H1 (cell line): ENCODE results near the gene DCUN1D4. TPM values are rescaled to one million over a fixed set of nuclear protein-coding genes. Genes with fewer than 3 reads are reported as not detected.

Source experiments
- CTCF ChIA-PET: fragments of 300-600 bp; sonication (Branson Sonifier 250); formaldehyde crosslinking; loops from one replicate; lab custom pipeline; 2021; ENCODE audit not compliant: partially characterized antibody; lab: Charles Lee
- POLR2A ChIA-PET: fragments of 300-600 bp; sonication (Branson Sonifier 250); formaldehyde crosslinking; loops from one replicate; lab custom pipeline; 2021; ENCODE audit warnings: inconsistent platforms; ENCODE audit not compliant: partially characterized antibody; lab: Charles Lee
- DNase-seq, 2 experiments: peaks; one replicate each; pipeline versions ENCODE4 v3.0.0 to v3.0.0-alpha.2; 2010 to 2022; ENCODE audit warnings: low spot score in 2 of 2, low read depth in 1 of 2, mixed read lengths in 1 of 2
- FAIRE-seq: peaks from 2 replicates; lab custom pipeline; 2011; peaks lifted over from hg19 to GRCh38; lab: Jason Lieb, UNC
- H2AFZ ChIP-seq: 2 replicates; pipeline ENCODE4 v1.8.1; 2012; ENCODE audit warnings: low read length, inconsistent platforms
- H2AK5ac ChIP-seq: 2 replicates; pipeline ENCODE4 v1.6.1; 2013; ENCODE audit warnings: low read depth, low read length
- H2BK120ac ChIP-seq: replicated peaks from 2 replicates; pipeline ENCODE3; 2013; ENCODE audit warnings: low read depth, low read length, inconsistent platforms
- H2BK12ac ChIP-seq: 2 replicates; pipeline ENCODE4 v1.6.1; 2013; ENCODE audit warnings: low read depth, low read length
- H2BK15ac ChIP-seq: 2 replicates; pipeline ENCODE4 v1.6.1; 2013; ENCODE audit warnings: low read length
- H2BK20ac ChIP-seq: 2 replicates; pipeline ENCODE4 v1.6.1; 2013; ENCODE audit warnings: low read length
- H2BK5ac ChIP-seq: 2 replicates; pipeline ENCODE4 v1.6.1; 2013; ENCODE audit warnings: low read depth, low read length
- H3K14ac ChIP-seq: 2 replicates; pipeline ENCODE4 v1.6.1; 2013; ENCODE audit warnings: inconsistent platforms; ENCODE audit not compliant: insufficient read length
- H3K18ac ChIP-seq: 2 replicates; pipeline ENCODE4 v1.6.1; 2013; ENCODE audit warnings: low read length; ENCODE audit errors: extremely low read depth
- H3K23ac ChIP-seq: 2 replicates; pipeline ENCODE4 v1.6.1; 2013; ENCODE audit warnings: inconsistent platforms; ENCODE audit not compliant: insufficient read length
- H3K23me2 ChIP-seq: 2 replicates; pipeline ENCODE4 v1.6.1; 2013; ENCODE audit warnings: low read depth, low read length
- H3K27ac ChIP-seq: 2 replicates; pipeline ENCODE4 v1.6.1; 2011; ENCODE audit warnings: low read depth, low read length, inconsistent platforms
- H3K27me3 ChIP-seq, 4 experiments: replicated peaks in 1 of 4; 1 replicate in 1 of 4; 2 replicates in 3 of 4; pipeline versions ENCODE4 v1.6.1 to v1.8.1; 2011 to 2013; ENCODE audit warnings: low read length in 3 of 4, mild to moderate bottlenecking in 3 of 4, inconsistent platforms in 2 of 4, mixed read lengths in 2 of 4, moderate library complexity in 1 of 4; ENCODE audit not compliant: control insufficient read depth in 3 of 4, insufficient read depth in 3 of 4; ENCODE audit errors: extremely low read depth in 1 of 4
- H3K36me3 ChIP-seq, 4 experiments: 2 replicates each; pipeline versions ENCODE4 v1.6.1 to v1.8.1; 2011 to 2013; ENCODE audit warnings: mild to moderate bottlenecking in 4 of 4, low read length in 3 of 4, moderate library complexity in 2 of 4, control low read depth in 1 of 4, inconsistent platforms in 1 of 4; ENCODE audit not compliant: insufficient read depth in 4 of 4, control insufficient read depth in 2 of 4
- H3K4ac ChIP-seq: replicated peaks from 2 replicates; pipeline ENCODE3; 2013; ENCODE audit warnings: low read length, low read depth, mixed read lengths, inconsistent platforms; ENCODE audit not compliant: insufficient read length
- H3K4me1 ChIP-seq, 4 experiments: replicated peaks in 1 of 4; 1 replicate in 1 of 4; 2 replicates in 3 of 4; pipeline versions ENCODE4 v1.6.1 to v1.8.1; 2011 to 2013; ENCODE audit warnings: low read length in 3 of 4, inconsistent platforms in 2 of 4, mixed read lengths in 1 of 4; ENCODE audit not compliant: insufficient read depth in 4 of 4, control insufficient read depth in 3 of 4
- H3K4me2 ChIP-seq, 2 experiments: 2 replicates each; pipeline versions ENCODE4 v1.6.1 to v1.8.1; 2011 to 2013; ENCODE audit warnings: low read depth in 2 of 2, low read length in 2 of 2, control low read depth in 1 of 2, inconsistent platforms in 1 of 2, mild to moderate bottlenecking in 1 of 2; ENCODE audit not compliant: insufficient read depth in 1 of 2
- H3K4me3 ChIP-seq, 4 experiments: fragments of 200-600, 300-600 bp in 1 of 4; sonication (generic), shearing (Covaris generic), sonication (Bioruptor Twin) in 1 of 4; 2 replicates each; pipeline versions ENCODE4 v1.5.1 to v1.8.1; 2011 to 2016; ENCODE audit warnings: low read length in 4 of 4, low read depth in 3 of 4, control low read depth in 2 of 4, inconsistent platforms in 2 of 4, mild to moderate bottlenecking in 2 of 4, mixed read lengths in 1 of 4, moderate library complexity in 1 of 4; ENCODE audit not compliant: insufficient read depth in 2 of 4; ENCODE audit errors: extremely low read depth in 1 of 4
- H3K56ac ChIP-seq: replicated peaks from 2 replicates; pipeline ENCODE3; 2013; ENCODE audit warnings: low read depth, mild to moderate bottlenecking, mixed read lengths, low read length, inconsistent platforms; ENCODE audit not compliant: insufficient read length
- H3K79me1 ChIP-seq: 2 replicates; pipeline ENCODE4 v1.6.1; 2013; ENCODE audit warnings: low read depth, low read length, control low read depth
- H3K79me2 ChIP-seq, 2 experiments: 2 replicates each; pipeline versions ENCODE4 v1.6.1 to v1.8.1; 2012 to 2013; ENCODE audit warnings: low read length in 2 of 2, mild to moderate bottlenecking in 2 of 2, inconsistent platforms in 1 of 2; ENCODE audit not compliant: insufficient read depth in 2 of 2, control insufficient read depth in 1 of 2
- H3K9ac ChIP-seq, 4 experiments: replicated peaks in 1 of 4; 1 replicate in 1 of 4; 2 replicates in 3 of 4; pipeline versions ENCODE4 v1.6.1 to v1.8.1; 2011 to 2013; ENCODE audit warnings: low read depth in 3 of 4, low read length in 3 of 4, control low read depth in 2 of 4, mild to moderate bottlenecking in 2 of 4, moderate library complexity in 2 of 4, inconsistent platforms in 1 of 4; ENCODE audit errors: extremely low read depth in 1 of 4
- H3K9me3 ChIP-seq, 2 experiments: 2 replicates each; pipeline versions ENCODE4 v1.6.1 to v1.8.1; 2012 to 2013; ENCODE audit warnings: mild to moderate bottlenecking in 2 of 2, moderate library complexity in 2 of 2, control low read depth in 1 of 2, inconsistent platforms in 1 of 2, low read depth in 1 of 2, low read length in 1 of 2, mixed read lengths in 1 of 2; ENCODE audit not compliant: insufficient read depth in 2 of 2
- H4K20me1 ChIP-seq, 2 experiments: replicated peaks in 1 of 2; 2 replicates each; pipeline versions ENCODE3 to v1.8.1; 2011 to 2013; ENCODE audit warnings: inconsistent platforms in 2 of 2, low read length in 2 of 2, mild to moderate bottlenecking in 1 of 2; ENCODE audit not compliant: insufficient read depth in 2 of 2, control insufficient read depth in 1 of 2
- H4K5ac ChIP-seq: 2 replicates; pipeline ENCODE4 v1.6.1; 2013; ENCODE audit warnings: low read length, low read depth, mixed read lengths, inconsistent platforms; ENCODE audit not compliant: insufficient read length
- H4K8ac ChIP-seq: 2 replicates; pipeline ENCODE4 v1.8.0; 2013; ENCODE audit warnings: mild to moderate bottlenecking, moderate library complexity, low read length, inconsistent platforms; ENCODE audit not compliant: insufficient read depth; ENCODE audit errors: extremely low read depth
- H4K91ac ChIP-seq: replicated peaks from 2 replicates; pipeline ENCODE3; 2013; ENCODE audit warnings: low read length, mixed read lengths, inconsistent platforms; ENCODE audit not compliant: insufficient read length
- SP4 ChIP-seq: IDR thresholded peaks from 2 replicates; pipeline ENCODE4 v1.6.1; 2012; ENCODE audit warnings: low read length, inconsistent platforms
- WGBS, 2 experiments: shearing (Covaris generic) in 1 of 2; methylation state at CpG; one replicate each; pipeline versions ENCODE4 v1.1.6 to v1.1.7; 2013 to 2015; ENCODE audit warnings: low lambda C conversion rate in 2 of 2, mixed read lengths in 2 of 2, inconsistent platforms in 1 of 2, low coverage in 1 of 2, missing lambda C conversion rate in 1 of 2; ENCODE audit not compliant: insufficient replicate concordance in 2 of 2, insufficient coverage in 1 of 2, insufficient read length in 1 of 2; ENCODE audit errors: extremely low coverage in 1 of 2, missing lambda C conversion rate in 1 of 2; 5-methylcytosine and 5-hydroxymethylcytosine counted together
- polyA plus RNA-seq, 7 experiments: library from polyadenylated mRNA; depleted of rRNA in 3 of 7; stranded (reverse) in 5 of 7; unstranded in 2 of 7; fragments of >200 nt in 5 of 7; fragments of 200-250 nt in 2 of 7; gene quantifications; 1 replicate in 5 of 7; 2 replicates in 1 of 7; 4 replicates in 1 of 7; pipeline versions ENCODE4 v1.2.1 to v1.2.3, GENCODE V29; 2011 to 2013; ENCODE audit warnings: missing spikeins in 2 of 7, mixed read lengths in 2 of 7
- total RNA-seq: library from RNA; stranded (reverse); fragmentation: NEBNext Ultra II Directional; extraction: Animal tissue kit (Norgen Biotek cat#: 25700); gene quantifications from 2 replicates; pipeline ENCODE4 v1.2.1, GENCODE V29; 2021

The DCUN1D4 gene
- total and polyA plus RNA-seq, 2 of the 8 experiments (the other 6 are each of a cell fraction or from before 2014, with no cell fraction given): 22.9 to 55.9 TPM

- Histone ChIP-seq H3K23ac (no peak overlapping the region), H2BK120ac (no peak overlapping the region), H3K4me3 (no peak overlapping the region), H4K20me1 (no peaks in the 10 kb centered on the region), H2AFZ (no peak overlapping the region), H3K23me2 (no peaks in the 10 kb centered on the region), H2AK5ac (no peak overlapping the region), H3K36me3 (no peaks in the 10 kb centered on the region), H3K79me1 (no peaks in the 10 kb centered on the region), H2BK20ac (no peak overlapping the region), H2BK5ac (no peak overlapping the region), H3K9me3 (peaks cover 7 to 10% of the 10 kb centered on the region in 2 experiments; a peak in 1 of 4 replicates), H3K79me2 (no peaks in the 10 kb centered on the region), H2BK15ac (no peak overlapping the region), H3K4me1 (no peaks in the 10 kb centered on the region), H3K4me2 (no peak overlapping the region), H4K5ac (no peak overlapping the region), H2BK12ac (no peak overlapping the region), H3K27me3 (no peaks in the 10 kb centered on the region), H4K91ac (no peak overlapping the region), H3K4ac (no peak overlapping the region), H3K9ac (no peak overlapping the region), H3K27ac (no peak overlapping the region), H3K18ac (no peak overlapping the region), H3K56ac (no peak overlapping the region), H3K14ac (no peak overlapping the region), H4K8ac (no peak overlapping the region)
- no peak for DNase-seq
- ChIA-PET POLR2A (no interaction called here), CTCF (interaction anchor here (0.6 to 2.0 kb wide), 5 partner anchors 15 to 587 kb away, joined by 3 to 6 read pairs (median 3); no protein-coding TSS in a partner anchor)
- TF ChIP-seq SP4: no peak
- 64% methylated on average over 2 of the region's 2 CpGs; no CpG with 5 or more reads in 1 of the 2 experiments for WGBS, 2 experiments
- FAIRE-seq: no peak
These were observed 115.4 kb downstream of the DCUN1D4 start for GRCh38 chr4:51958199-51958968.
